ENCODE results near the gene AFG3L2. TPM values are rescaled to one million over a fixed set of nuclear protein-coding genes. Genes with fewer than 3 reads are reported as not detected.

Gene AFG3L2
- total RNA-seq, 1 experiment from 2014 or later: 73.5 TPM

GRCh38 chr18:12417687-12418086 is 40.7 kb upstream of the AFG3L2 start:
- WGBS (ENCODE audit: extremely low coverage, insufficient read length, low lambda C conversion rate): no CpG with 5 or more reads among the region's 4 CpGs
- Histone ChIP-seq H3K27me3 (ENCODE audit: insufficient read depth, low read length) (no peaks in the 10 kb centered on the region), H3T11ph (ENCODE audit: low read length) (no peak overlapping the region), H2BK12ac (ENCODE audit: insufficient read length, low read depth, low read length) (no peak overlapping the region), H4K8ac (replicated peaks; ENCODE audit: insufficient read length, low read depth, low read length) (no peak overlapping the region), H2AK5ac (ENCODE audit: insufficient read length, low read length) (no peak overlapping the region), H3K27ac (ENCODE audit: insufficient read length, low read depth, low read length) (no peak overlapping the region), H3K23me2 (ENCODE audit: insufficient read length, low read depth, low read length, poor library complexity, severe bottlenecking) (peaks cover 7% of the 10 kb centered on the region), H4K91ac (ENCODE audit: insufficient read length, low read depth, low read length) (no peak overlapping the region), H4K20me1 (ENCODE audit: control insufficient read depth, insufficient read depth, insufficient read length) (no peaks in the 10 kb centered on the region), H3K79me1 (ENCODE audit: insufficient read depth, low read depth, low read length, poor library complexity, severe bottlenecking) (no peaks in the 10 kb centered on the region), H3K79me2 (ENCODE audit: insufficient read depth, low read length) (no peaks in the 10 kb centered on the region; the same call in 1 of the 2 replicates), H2BK20ac (ENCODE audit: low read depth, low read length, poor library complexity, severe bottlenecking) (no peak overlapping the region), H3K4me1 (ENCODE audit: insufficient read depth, low read length) (no peaks in the 10 kb centered on the region; the same call in 1 of the 2 replicates), H3K18ac (ENCODE audit: insufficient read length, low read depth, low read length) (no peak overlapping the region), H2BK120ac (ENCODE audit: low read depth, low read length, poor library complexity, severe bottlenecking) (no peak overlapping the region), H3K9ac (ENCODE audit: extremely low read depth, insufficient read length, low read length) (no peak overlapping the region), H3K23ac (ENCODE audit: insufficient read length, low read depth, low read length) (no peak overlapping the region), H3K14ac (ENCODE audit: insufficient read depth, low read length) (no peak overlapping the region), H3K9me3 (ENCODE audit: control insufficient read depth, low read depth, low read length) (no peaks in the 10 kb centered on the region), H3K4ac (ENCODE audit: low read depth, low read length) (no peak overlapping the region), H2AFZ (ENCODE audit: low read length) (no peak overlapping the region), H2BK5ac (ENCODE audit: insufficient read length, low read length) (no peak overlapping the region), H2BK15ac (ENCODE audit: low read depth, low read length) (no peak overlapping the region), H4K5ac (ENCODE audit: insufficient read length, low read depth, low read length) (no peak overlapping the region), H3K4me2 (ENCODE audit: insufficient read depth, insufficient read length, low read length) (no peak overlapping the region), H3K56ac (ENCODE audit: insufficient read length, low read depth, low read length) (no peak overlapping the region)
- DNase-seq: no peak
- Mint-ChIP-seq H3K27ac (peak overlapping the region in 1 of 3 experiments; percentile 80; a peak in 2 of 7 replicates), H3K9me3 (no peaks in the 10 kb centered on the region), H3K36me3 (ENCODE audit: insufficient read depth in 1 of 3, low read depth in 3 of 3) (peaks cover 2 to 4% (median 4%) of the 10 kb centered on the region in 3 experiments; a peak in 5 of 7 replicates), H3K27me3 (ENCODE audit: low read depth) (no peaks in the 10 kb centered on the region), H3K4me3 (no peak overlapping the region), H3K4me1 (peaks cover 19 to 25% of the 10 kb centered on the region in 2 experiments)
- TF ChIP-seq, protein P1, sequence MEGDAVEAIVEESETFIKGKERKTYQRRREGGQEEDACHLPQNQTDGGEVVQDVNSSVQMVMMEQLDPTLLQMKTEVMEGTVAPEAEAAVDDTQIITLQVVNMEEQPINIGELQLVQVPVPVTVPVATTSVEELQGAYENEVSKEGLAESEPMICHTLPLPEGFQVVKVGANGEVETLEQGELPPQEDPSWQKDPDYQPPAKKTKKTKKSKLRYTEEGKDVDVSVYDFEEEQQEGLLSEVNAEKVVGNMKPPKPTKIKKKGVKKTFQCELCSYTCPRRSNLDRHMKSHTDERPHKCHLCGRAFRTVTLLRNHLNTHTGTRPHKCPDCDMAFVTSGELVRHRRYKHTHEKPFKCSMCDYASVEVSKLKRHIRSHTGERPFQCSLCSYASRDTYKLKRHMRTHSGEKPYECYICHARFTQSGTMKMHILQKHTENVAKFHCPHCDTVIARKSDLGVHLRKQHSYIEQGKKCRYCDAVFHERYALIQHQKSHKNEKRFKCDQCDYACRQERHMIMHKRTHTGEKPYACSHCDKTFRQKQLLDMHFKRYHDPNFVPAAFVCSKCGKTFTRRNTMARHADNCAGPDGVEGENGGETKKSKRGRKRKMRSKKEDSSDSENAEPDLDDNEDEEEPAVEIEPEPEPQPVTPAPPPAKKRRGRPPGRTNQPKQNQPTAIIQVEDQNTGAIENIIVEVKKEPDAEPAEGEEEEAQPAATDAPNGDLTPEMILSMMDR (conservative IDR thresholded peaks at IDR 0.05): no peak
